Spinal cord (tissue), 10 donors: Measurements from ENCODE around the gene BAG5. TPM values are rescaled to one million over a fixed set of nuclear protein-coding genes. Genes with fewer than 3 reads are reported as not detected.

Experiments used
- DNase-seq, 6 donors: peaks; one replicate each; pipeline versions ENCODE4 v3.0.0 to v3.0.0-alpha.2; 2013 to 2015; ENCODE audit warnings: low spot score in 6 of 6, low read depth in 4 of 6
- H3K27ac ChIP-seq: one replicate; pipeline ENCODE4 v1.5.1; 2013; ENCODE audit warnings: low read depth, low read length, control low read depth
- H3K27me3 ChIP-seq: one replicate; pipeline ENCODE4 v1.6.1; 2013; ENCODE audit warnings: low read length; ENCODE audit not compliant: control insufficient read depth, insufficient read depth
- H3K36me3 ChIP-seq: one replicate; pipeline ENCODE4 v1.6.1; 2013; ENCODE audit warnings: low read length; ENCODE audit not compliant: control insufficient read depth, insufficient read depth
- H3K4me1 ChIP-seq: one replicate; pipeline ENCODE4 v1.6.1; 2013; ENCODE audit warnings: low read length; ENCODE audit not compliant: control insufficient read depth, insufficient read depth
- H3K4me3 ChIP-seq: one replicate; pipeline ENCODE4 v1.5.1; 2013; ENCODE audit warnings: low read depth, low read length, control low read depth
- H3K9me3 ChIP-seq: one replicate; pipeline ENCODE4 v1.6.1; 2013; ENCODE audit warnings: low read length; ENCODE audit not compliant: control insufficient read depth, insufficient read depth
- WGBS: methylation state at CpG from one replicate; pipeline ENCODE4 v1.1.5; 2013; ENCODE audit warnings: missing lambda C conversion rate; ENCODE audit not compliant: insufficient coverage; 5-methylcytosine and 5-hydroxymethylcytosine counted together
- polyA plus RNA-seq, 2 donors: library from polyadenylated mRNA; unstranded; fragments of 120-200 nt; gene quantifications; one replicate each; pipeline ENCODE4 v1.2.1, GENCODE V29; 2013; ENCODE audit not compliant: insufficient read length in 2 of 2
- total RNA-seq, 2 donors: library from RNA; depleted of rRNA in 1 of 2; stranded (reverse); fragments of 120-200 nt in 1 of 2; fragments of >200 nt in 1 of 2; gene quantifications; one replicate each; pipeline versions ENCODE4 v1.2.3 to v1.2.4, GENCODE V29; 2013 to 2014
- donor health status: healthy.

BAG5 gene
- total and polyA plus RNA-seq, 4 donors, result 20.5 to 32.4 (median 23.1) TPM

DNA sequence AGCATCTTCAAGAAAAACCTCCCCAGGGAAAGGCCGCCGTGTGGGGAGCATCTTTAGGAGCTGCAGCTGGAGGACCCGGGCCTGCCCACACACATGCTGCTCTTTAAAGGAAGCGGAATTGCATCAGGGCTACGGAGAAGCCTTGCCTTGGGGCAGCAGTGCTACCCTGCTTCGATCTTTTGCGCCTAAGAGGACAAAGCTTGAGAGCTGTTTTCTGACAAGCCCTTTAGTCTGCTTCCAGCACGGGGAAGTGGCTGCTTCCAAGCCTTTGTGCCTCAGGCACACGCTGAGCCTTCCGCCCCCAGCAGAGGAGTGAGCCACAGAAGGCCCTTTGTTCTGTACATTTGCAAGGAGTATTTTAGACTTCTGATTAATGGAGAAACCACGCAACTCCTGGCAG lies 31.8 kb upstream of the BAG5 start:
- Histone ChIP-seq H3K27ac (peak overlapping the region; percentile 83), H3K9me3 (no peaks in the 10 kb centered on the region), H3K36me3 (peaks cover 35% of the 10 kb centered on the region), H3K4me3 (no peak overlapping the region), H3K27me3 (no peaks in the 10 kb centered on the region), H3K4me1 (peaks cover 30% of the 10 kb centered on the region)
- WGBS, result 13% methylated on average over 8 of the region's 11 CpGs
- DNase-seq, result peak in 4 of 6 donors; percentile 50 to 90 (median 72)

DNA sequence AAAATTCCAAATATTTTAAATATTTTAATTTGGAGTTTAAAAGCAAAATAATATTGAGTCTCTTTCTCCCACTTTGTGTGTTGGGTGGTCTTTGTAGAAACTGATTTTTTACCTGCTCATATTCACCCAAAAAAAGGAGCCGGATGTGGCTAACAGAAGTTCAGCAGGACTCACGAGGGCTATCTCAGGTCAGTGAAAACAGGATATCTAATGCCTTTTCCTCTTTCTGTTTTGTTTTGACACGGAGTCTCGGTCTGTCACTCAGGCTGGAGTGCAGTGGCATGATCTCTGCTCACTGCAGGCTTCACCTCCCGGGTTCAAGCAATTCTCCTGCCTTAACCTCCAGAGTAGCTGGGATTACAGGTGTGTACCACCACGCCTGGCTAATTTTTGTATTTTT lies 31.1 kb upstream of the BAG5 start:
- WGBS, result 89% methylated on average over 3 of the region's 6 CpGs
- Histone ChIP-seq H3K4me1 (peaks cover 30% of the 10 kb centered on the region), H3K9me3 (no peaks in the 10 kb centered on the region), H3K4me3 (no peak overlapping the region), H3K36me3 (peaks cover 41% of the 10 kb centered on the region), H3K27ac (peak overlapping the region; percentile 83), H3K27me3 (no peaks in the 10 kb centered on the region)
- DNase-seq, result no peak

DNA sequence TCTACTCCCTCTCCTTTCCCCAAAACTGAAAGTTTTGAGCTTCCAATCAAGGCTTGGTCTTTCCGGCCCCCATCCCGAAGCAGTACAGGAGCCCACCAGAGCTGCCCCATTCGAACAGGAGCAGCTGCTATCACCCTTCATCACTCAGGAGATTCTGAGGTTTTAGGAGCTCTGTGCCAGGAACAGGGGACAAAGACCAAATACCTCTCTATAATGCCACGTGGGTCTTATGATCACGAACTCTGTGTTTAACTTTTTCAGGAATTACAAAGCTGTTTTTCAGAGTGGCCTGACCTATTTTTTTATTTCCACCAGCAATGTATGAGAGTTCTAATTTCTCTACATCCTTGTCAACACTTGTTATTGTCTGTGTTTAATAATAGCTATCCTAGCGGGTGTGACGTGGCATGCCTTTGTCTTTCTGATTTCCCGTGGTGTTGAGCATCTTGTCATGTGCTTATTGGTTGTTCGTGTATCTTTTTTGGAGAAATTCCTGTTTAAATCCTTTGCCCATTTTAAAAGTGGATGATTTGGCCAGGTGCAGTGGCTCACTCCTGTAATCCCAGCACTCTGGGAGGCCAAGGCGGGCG lies 22.0 kb upstream of the BAG5 start:
- Histone ChIP-seq H3K4me1 (no peaks in the 10 kb centered on the region), H3K9me3 (no peaks in the 10 kb centered on the region), H3K4me3 (no peak overlapping the region), H3K36me3 (peaks cover 40% of the 10 kb centered on the region), H3K27ac (no peak overlapping the region), H3K27me3 (no peaks in the 10 kb centered on the region)
- WGBS, result 92% methylated on average over 5 of the region's 11 CpGs
- DNase-seq, result no peak

DNA sequence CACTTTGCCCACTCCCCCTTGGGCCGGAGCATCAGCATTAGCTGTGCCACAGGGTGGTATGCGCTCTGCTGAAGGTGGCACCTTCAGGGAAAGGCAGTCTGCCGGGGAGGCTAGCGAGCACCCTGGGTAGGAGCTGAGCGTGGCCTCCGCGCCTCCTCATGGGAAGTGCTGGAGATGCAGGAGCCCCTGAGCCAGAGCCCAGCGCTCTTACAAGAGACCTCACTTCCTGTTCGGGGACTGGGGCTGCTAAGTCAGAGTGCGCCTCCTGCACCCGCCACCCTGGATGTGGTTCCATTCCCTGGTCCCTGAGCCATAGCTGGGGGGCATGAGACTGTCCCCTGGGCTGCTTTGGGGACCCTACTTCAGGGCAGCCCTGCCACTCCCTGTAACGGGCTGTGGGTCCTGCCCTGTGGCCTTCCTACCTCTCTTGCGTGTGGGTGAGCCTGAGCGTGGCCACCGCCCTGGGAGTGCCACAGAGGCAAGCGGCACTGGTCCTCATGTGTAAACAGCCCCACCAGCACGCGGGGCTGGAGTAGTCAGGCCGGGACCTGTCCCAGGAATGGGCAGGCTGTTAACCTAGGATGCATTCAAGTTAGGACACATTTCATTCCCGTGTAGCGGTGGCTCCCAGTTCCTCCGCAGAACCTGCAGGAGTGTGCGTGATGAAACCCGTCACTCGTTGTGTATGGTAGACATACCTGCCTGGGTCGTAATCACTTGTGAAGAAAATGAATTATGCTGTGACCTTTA lies 19.7 kb upstream of the BAG5 start:
- H3K36me3 ChIP-seq, result peaks cover 35% of the 10 kb centered on the region
- 95% methylated on average over 21 of the region's 26 CpGs for WGBS
- no peak for DNase-seq

DNA sequence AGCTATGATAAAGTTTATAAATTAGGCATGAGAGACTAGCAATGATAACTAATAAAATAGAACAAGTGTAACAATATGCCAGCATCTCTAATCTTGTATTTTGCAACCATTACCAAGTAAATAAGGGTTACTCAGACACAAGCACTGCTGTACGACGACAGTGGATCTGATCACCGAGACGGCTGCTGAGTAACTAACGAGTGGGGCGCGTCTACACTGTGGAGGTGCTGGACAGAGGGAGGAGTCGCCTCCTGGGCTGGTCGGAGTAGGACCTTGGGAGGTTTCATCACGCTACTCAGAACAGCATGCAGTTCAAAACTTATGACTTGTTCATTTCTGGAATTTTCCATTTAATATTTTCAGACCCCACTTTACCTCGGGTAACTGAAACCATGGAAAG lies 18.7 kb upstream of the BAG5 start:
- peaks cover 10% of the 10 kb centered on the region for H3K4me1 ChIP-seq
- no peaks in the 10 kb centered on the region for H3K9me3 ChIP-seq
- H3K27ac ChIP-seq, result no peak overlapping the region
- 97% methylated on average over 10 of the region's 11 CpGs for WGBS
- no peaks in the 10 kb centered on the region for H3K27me3 ChIP-seq
- H3K4me3 ChIP-seq, result no peak overlapping the region
- DNase-seq, result no peak
- H3K36me3 ChIP-seq, result peaks cover 39% of the 10 kb centered on the region

More for the DNA sequence above, 19.7 kb upstream of the BAG5 start:
- Histone ChIP-seq H3K27me3 (no peaks in the 10 kb centered on the region), H3K9me3 (no peaks in the 10 kb centered on the region), H3K27ac (no peak overlapping the region), H3K4me1 (peaks cover under 1% of the 10 kb centered on the region), H3K4me3 (no peak overlapping the region)

DNA sequence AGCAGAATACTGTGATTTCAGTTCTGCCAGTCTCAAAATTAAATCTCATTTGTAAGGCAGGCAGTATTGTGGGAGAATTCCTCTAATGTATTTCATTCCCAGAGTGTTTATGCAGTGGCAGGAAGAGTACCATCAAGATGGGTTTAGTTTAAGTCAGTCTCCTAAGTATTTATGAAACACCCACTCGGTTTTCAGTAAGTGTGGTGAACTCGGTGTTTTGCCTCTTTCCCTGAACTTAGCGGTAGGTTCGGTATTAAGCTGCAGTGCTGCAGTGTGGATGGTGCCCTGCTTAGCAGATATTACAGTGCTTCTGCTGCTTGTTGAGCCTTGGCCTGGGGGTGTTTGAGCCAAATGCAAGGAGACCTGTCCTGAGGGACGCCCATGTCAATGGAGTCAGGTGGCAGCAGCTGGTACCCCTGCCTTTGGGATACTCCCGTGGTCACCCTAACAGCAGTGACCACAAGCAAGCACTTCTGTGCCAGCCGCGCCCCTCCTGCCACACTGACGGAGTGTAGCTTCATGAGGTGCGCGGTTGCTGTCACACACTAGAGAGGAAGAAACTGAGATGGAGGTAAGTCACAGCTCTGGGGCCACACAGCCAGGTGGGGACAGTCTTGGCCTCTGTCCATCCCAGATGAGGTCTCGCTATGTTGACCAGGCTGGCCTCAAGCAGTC lies 16.1 kb upstream of the BAG5 start:
- Histone ChIP-seq H3K27me3 (no peaks in the 10 kb centered on the region), H3K9me3 (no peaks in the 10 kb centered on the region), H3K4me3 (no peak overlapping the region), H3K27ac (no peak overlapping the region), H3K36me3 (peaks cover 51% of the 10 kb centered on the region), H3K4me1 (peaks cover 13% of the 10 kb centered on the region)
- no peak for DNase-seq
- 89% methylated on average over 10 of the region's 12 CpGs for WGBS

DNA sequence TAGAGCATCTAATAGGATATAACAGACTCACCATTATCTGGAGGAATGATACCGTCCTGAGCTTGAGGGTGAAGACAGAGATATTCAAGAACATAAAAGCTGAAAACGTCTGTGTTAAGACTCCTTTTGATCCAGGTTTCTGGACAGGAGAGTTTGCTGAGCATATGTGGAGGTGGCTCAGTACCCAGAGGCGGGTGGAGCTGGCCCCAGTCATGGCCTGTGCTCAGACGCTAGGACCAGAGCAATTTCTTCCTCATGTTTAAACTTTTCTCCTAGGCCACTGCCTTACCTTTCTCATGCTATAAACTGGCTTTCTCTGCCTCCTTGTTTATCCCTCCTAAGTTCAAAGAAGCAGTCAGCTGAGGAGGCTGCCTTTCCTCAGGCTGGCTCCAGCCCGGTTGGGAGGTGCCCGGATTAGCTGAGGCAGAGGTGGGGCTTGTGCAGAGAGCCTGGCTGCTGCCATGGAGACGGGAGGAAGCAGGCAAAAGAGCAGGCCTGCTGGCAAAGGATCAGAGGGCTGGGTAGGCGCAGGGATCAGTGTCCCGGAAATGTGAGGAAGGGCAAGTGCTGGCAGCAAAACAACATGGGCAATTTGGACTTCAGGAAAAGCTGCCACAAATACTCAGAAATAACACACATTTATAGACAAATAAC lies 14.0 kb upstream of the BAG5 start:
- H3K4me1 ChIP-seq, result peaks cover 13% of the 10 kb centered on the region
- peak in 5 of 6 donors; percentile 39 to 92 (median 59) for DNase-seq
- H3K27me3 ChIP-seq, result no peaks in the 10 kb centered on the region
- peaks cover 55% of the 10 kb centered on the region for H3K36me3 ChIP-seq
- H3K9me3 ChIP-seq, result no peaks in the 10 kb centered on the region
- no peak overlapping the region for H3K4me3 ChIP-seq
- 5% methylated on average over 5 of the region's 9 CpGs for WGBS
- H3K27ac ChIP-seq, result peak overlapping the region; percentile 86

DNA sequence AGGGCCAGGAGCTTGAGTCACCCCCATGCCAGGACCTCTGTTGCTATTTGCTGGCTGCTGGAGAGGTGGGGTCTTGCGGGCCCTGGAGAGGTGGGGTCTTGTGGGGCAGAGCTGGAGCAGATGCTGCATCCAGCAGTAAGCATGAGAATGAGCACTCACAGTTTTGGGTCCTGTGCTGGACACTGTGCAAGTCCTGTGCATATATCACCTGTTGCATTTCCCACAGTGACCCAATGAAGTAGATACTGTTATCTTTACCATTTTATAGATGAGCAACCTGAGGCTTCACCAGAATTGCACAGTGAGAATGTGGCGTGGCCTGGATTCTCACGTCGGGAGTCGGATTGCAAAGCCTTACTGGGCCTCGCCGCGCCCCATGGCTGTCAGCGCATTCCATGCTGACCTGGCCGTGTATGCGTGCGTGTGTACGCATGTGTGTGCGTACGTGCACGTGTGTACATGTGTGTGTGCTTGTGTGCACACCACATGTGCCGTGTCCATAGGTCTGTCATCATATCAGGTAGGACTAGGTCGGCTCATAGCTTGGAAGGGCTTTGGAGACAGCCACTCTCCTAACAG lies 12.3 kb upstream of the BAG5 start:
- H3K4me1 ChIP-seq, result peaks cover 13% of the 10 kb centered on the region
- H3K27ac ChIP-seq, result no peak overlapping the region
- H3K27me3 ChIP-seq, result no peaks in the 10 kb centered on the region
- no peak overlapping the region for H3K4me3 ChIP-seq
- 96% methylated on average over 17 of the region's 18 CpGs for WGBS
- no peak for DNase-seq
- no peaks in the 10 kb centered on the region for H3K9me3 ChIP-seq
- peaks cover 46% of the 10 kb centered on the region for H3K36me3 ChIP-seq

DNA sequence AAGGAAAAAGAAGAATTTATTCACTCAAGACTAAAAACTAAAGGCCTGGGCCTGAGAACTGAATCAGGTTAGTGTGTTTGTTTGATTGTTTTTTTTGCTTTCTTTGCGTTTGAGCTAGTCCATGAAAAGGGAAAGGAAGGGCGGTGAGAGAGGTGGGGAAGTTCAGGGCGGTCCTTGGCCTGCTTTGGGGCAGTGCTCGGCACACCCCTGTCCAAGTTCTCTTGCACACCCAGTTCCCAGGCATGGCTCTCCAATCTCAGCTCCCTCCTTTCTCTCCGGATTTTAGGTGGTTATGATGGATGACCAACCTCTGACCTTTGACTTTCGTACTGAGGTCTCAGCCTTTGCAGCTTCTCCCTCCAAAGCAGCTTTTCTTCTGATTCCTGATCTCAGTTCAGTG lies 11.6 kb upstream of the BAG5 start:
- no peaks in the 10 kb centered on the region for H3K9me3 ChIP-seq
- no peak overlapping the region for H3K4me3 ChIP-seq
- DNase-seq, result no peak
- H3K36me3 ChIP-seq, result peaks cover 46% of the 10 kb centered on the region
- H3K4me1 ChIP-seq, result peaks cover 15% of the 10 kb centered on the region
- H3K27ac ChIP-seq, result no peak overlapping the region
- 60% methylated on average over 1 of the region's 6 CpGs for WGBS
- H3K27me3 ChIP-seq, result no peaks in the 10 kb centered on the region
